ENCODE data around the gene TF.

Gene TF

DNA sequence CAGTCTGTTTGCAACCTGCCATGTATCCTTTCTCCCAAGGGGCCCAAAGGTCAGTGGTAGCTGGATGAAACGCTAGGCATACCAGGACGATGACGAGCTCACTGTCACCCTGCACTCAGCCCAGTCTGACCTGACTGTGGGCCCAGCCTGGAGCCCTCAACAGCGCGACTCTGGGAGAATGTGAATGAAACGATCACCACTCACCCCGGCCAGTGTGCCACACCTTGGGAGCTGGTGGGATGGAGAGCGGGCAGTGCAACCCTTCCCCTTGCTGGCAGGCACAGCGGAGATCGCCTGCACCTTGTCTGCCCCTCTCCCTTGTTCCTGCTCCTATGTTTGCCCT, 86.6 kb downstream of the TF start:
- Mint-ChIP-seq H3K9me3 (no peaks in the 10 kb centered on the region), H3K36me3 (ENCODE audit: low read depth) (no peaks in the 10 kb centered on the region), H3K27me3 (ENCODE audit: low read depth) (no peaks in the 10 kb centered on the region), H3K4me1 (no peaks in the 10 kb centered on the region), H3K27ac (no peak overlapping the region), H3K4me3 (no peak overlapping the region)
- TF ChIP-seq, protein P1, sequence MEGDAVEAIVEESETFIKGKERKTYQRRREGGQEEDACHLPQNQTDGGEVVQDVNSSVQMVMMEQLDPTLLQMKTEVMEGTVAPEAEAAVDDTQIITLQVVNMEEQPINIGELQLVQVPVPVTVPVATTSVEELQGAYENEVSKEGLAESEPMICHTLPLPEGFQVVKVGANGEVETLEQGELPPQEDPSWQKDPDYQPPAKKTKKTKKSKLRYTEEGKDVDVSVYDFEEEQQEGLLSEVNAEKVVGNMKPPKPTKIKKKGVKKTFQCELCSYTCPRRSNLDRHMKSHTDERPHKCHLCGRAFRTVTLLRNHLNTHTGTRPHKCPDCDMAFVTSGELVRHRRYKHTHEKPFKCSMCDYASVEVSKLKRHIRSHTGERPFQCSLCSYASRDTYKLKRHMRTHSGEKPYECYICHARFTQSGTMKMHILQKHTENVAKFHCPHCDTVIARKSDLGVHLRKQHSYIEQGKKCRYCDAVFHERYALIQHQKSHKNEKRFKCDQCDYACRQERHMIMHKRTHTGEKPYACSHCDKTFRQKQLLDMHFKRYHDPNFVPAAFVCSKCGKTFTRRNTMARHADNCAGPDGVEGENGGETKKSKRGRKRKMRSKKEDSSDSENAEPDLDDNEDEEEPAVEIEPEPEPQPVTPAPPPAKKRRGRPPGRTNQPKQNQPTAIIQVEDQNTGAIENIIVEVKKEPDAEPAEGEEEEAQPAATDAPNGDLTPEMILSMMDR (IDR thresholded peaks at IDR 0.05; ENCODE audit: unreplicated experiment in 3 of 3), result no peak

DNA sequence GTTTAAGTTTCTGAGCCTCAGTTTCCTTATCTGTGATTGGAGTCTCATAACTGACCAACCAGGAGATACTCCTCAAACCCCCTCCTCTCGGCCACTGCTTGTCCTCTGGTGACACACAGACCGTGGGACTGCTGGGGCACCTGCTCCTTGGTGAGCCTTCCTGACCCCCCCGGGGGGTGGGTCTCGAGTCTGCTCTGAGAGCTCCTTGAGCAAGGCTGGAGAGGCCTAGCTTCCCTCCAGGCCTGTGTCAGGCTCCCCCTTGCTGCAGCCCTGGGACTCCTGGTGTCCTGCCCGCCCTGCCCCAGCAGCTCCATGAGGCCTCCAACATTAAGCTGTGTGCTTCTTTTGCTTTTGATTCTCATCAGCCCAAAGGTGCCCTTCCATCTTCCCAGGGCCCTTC, 87.1 kb downstream of the TF start:
- TF ChIP-seq, protein P1 (IDR thresholded peaks at IDR 0.05; ENCODE audit: unreplicated experiment in 3 of 3), result no peak
- no peaks in the 10 kb centered on the region for H3K9me3 Mint-ChIP-seq
- H3K36me3 Mint-ChIP-seq (ENCODE audit: low read depth), result no peaks in the 10 kb centered on the region
- H3K4me1 Mint-ChIP-seq, result no peaks in the 10 kb centered on the region
- H3K27ac Mint-ChIP-seq, result no peak overlapping the region
- H3K4me3 Mint-ChIP-seq, result no peak overlapping the region
- H3K27me3 Mint-ChIP-seq (ENCODE audit: low read depth), result no peaks in the 10 kb centered on the region

DNA sequence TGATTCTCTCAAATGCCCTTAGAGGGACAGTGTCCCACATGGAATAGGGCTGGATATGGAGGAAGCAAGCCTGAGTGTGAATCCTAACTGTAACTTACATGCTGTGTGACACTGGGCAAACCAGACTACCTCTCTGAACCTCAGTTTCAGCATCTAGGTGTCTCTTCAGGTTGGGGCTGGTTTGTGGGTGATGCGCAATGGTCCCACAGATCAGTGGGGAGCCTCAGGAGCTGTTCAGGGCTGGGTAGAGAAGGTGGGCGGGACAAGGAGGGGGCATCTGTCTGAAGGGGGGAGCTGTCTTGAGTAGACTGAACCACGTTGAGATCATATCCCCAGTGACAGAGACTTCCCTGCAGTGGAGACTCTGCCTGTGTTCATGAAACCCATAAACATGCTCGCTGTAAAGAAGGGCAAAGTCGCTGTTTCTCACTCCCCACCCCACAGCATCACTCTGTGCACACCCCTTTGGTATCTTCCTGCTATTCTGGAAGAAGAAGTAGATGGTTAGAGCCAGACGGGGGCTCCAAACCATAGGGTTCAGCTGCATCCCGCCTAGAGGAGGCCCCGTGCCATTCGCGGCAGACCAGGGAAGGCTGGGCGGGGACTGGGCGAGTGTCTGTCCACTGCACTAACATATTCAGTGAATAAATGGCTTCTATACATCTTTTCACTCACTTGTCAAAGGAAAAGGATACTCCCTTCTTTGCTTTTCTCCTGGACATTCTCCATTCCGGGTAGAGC, 87.9 kb downstream of the TF start:
- Mint-ChIP-seq H3K36me3 (ENCODE audit: low read depth) (no peaks in the 10 kb centered on the region), H3K9me3 (no peaks in the 10 kb centered on the region), H3K27me3 (ENCODE audit: low read depth) (no peaks in the 10 kb centered on the region), H3K4me3 (no peak overlapping the region), H3K27ac (no peak overlapping the region), H3K4me1 (no peaks in the 10 kb centered on the region)
- TF ChIP-seq, protein P1 (IDR thresholded peaks at IDR 0.05; ENCODE audit: unreplicated experiment in 3 of 3), result no peak

DNA sequence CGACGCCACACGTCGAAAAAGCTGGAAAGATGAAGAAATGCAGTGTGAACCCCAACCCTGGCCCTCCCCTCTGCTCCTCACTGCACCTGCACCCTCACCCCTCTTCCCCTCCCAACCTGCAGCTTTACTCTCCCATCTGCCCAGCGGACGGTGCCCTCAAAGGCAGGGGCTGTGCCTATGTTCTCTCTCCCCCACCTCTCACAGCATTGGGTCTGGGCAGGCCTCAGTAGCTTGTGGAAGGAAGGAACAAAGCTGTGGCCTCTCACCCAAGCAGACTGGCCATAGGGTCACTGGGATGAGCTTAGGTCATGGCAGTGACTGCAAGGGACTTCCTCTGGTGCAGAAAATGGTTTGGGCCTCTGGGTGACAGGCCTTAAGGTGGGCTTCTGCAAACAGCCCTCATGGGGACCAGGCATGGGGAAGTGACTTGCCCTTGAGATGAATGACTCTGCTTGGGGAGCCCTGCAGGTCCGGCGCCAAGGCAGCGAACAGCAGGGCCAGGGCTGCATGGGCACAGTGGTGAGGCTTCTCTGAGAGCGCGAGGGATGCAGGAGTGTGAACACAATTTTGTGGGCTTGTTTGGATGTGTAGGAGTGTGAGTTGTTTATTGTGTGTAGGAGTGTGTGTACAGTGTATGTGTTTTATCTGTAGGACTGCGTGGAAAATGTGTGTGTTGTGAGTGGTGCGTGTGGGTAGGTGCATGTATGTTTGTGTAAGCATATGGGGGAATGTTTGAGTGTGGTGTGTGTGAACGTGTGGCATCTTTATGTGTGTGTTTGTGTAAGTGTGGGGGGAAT, 88.6 kb downstream of the TF start:
- no peak overlapping the region for H3K4me3 Mint-ChIP-seq
- H3K27ac Mint-ChIP-seq, result no peak overlapping the region
- H3K36me3 Mint-ChIP-seq (ENCODE audit: low read depth), result no peaks in the 10 kb centered on the region
- TF ChIP-seq, protein P1 (IDR thresholded peaks at IDR 0.05; ENCODE audit: unreplicated experiment in 3 of 3), result no peak
- H3K9me3 Mint-ChIP-seq, result no peaks in the 10 kb centered on the region
- no peaks in the 10 kb centered on the region for H3K4me1 Mint-ChIP-seq
- no peaks in the 10 kb centered on the region for H3K27me3 Mint-ChIP-seq (ENCODE audit: low read depth)

DNA sequence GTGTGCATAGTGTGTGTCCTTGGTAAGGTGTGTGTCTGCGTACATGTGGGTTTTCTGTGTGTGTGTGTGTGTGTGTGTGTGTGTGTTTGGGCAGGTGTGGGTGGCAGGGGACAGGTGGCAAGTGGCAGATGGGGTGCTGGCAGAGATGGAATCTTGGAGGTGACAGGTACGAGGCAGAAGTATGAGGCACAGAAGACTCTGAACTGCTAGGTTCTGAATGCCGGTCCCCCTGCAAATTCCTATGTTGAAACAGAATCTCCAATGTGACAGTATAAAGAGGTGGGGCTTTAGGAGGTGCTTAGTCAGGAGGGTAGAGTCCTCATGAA, 89.2 kb downstream of the TF start:
- no peak overlapping the region for H3K27ac Mint-ChIP-seq
- H3K4me1 Mint-ChIP-seq, result no peaks in the 10 kb centered on the region
- TF ChIP-seq, protein P1 (IDR thresholded peaks at IDR 0.05; ENCODE audit: unreplicated experiment in 3 of 3), result no peak
- H3K4me3 Mint-ChIP-seq, result no peak overlapping the region
- no peaks in the 10 kb centered on the region for H3K36me3 Mint-ChIP-seq (ENCODE audit: low read depth)
- no peaks in the 10 kb centered on the region for H3K9me3 Mint-ChIP-seq
- H3K27me3 Mint-ChIP-seq (ENCODE audit: low read depth), result no peaks in the 10 kb centered on the region

DNA sequence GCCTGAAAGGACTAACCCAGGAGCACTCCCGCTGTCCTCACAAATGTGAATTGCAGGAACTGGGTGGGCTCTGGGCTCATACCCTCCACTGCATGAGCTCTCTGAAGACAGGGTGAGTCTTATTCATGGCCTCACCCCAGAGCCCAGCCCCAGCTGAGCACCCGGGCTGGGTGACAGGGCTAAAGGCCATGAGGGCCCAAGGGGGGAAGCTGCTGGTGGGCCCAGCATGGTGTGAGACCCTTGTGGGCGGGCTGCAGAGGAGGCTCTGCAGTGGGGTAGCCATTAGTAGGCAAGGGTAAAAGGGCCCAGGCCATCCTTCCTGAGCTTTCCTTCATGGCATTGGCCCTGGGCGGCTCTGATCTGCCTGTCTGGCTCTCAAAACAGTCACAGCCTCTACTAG, 89.8 kb downstream of the TF start:
- no peak overlapping the region for H3K4me3 Mint-ChIP-seq
- H3K9me3 Mint-ChIP-seq, result no peaks in the 10 kb centered on the region
- H3K27me3 Mint-ChIP-seq (ENCODE audit: low read depth), result no peaks in the 10 kb centered on the region
- H3K27ac Mint-ChIP-seq, result no peak overlapping the region
- no peaks in the 10 kb centered on the region for H3K36me3 Mint-ChIP-seq (ENCODE audit: low read depth)
- no peaks in the 10 kb centered on the region for H3K4me1 Mint-ChIP-seq
- TF ChIP-seq, protein P1 (IDR thresholded peaks at IDR 0.05; ENCODE audit: unreplicated experiment in 3 of 3), result no peak

Measured in nephron (organoid).